GM23338 (cell line): ENCODE data around the gene SLC12A7. TPM values are rescaled to one million over a fixed set of nuclear protein-coding genes. Genes with fewer than 3 reads are reported as not detected.

ENCODE experiments used
- ATAC-seq: fragments of 200-7000 bp; cut with Tn5 transposase; 3 replicates; pipeline ENCODE4 v1.9.1; 2020
- DNase-seq: peaks from one replicate; pipeline ENCODE4 v3.0.0-alpha.2; 2015; ENCODE audit warnings: low spot score
- H2AFZ ChIP-seq: fragments of 200-600 bp; sonication (generic); 2 replicates; pipeline ENCODE4 v1.8.0; 2016; ENCODE audit warnings: antibody characterized with exemption, mild to moderate bottlenecking, moderate library complexity
- H3F3A ChIP-seq: fragments of 200-600 bp; sonication (generic); replicated peaks from 2 replicates; pipeline ENCODE4 v1.8.0; 2017; ENCODE audit warnings: antibody characterized with exemption, mixed run types, low read depth
- H3K27ac ChIP-seq: fragments of 200-600 bp; sonication (generic); 2 replicates; pipeline ENCODE4 v1.6.1; 2016; ENCODE audit warnings: low read depth
- H3K27me3 ChIP-seq: fragments of 200-600 bp; sonication (generic); 2 replicates; pipeline ENCODE4 v1.8.0; 2016; ENCODE audit warnings: mild to moderate bottlenecking, mixed run types, moderate library complexity; ENCODE audit not compliant: insufficient read depth
- H3K36me3 ChIP-seq: fragments of 200-600 bp; sonication (generic); 2 replicates; pipeline ENCODE4 v1.8.0; 2016; ENCODE audit warnings: mild to moderate bottlenecking; ENCODE audit not compliant: insufficient read depth
- H3K4me1 ChIP-seq: fragments of 200-600 bp; sonication (generic); 2 replicates; pipeline ENCODE4 v1.8.0; 2016; ENCODE audit warnings: mild to moderate bottlenecking, moderate library complexity; ENCODE audit not compliant: insufficient read depth
- H3K4me2 ChIP-seq: fragments of 200-600 bp; sonication (generic); 2 replicates; pipeline ENCODE4 v1.7.1; 2017; ENCODE audit warnings: mixed run types
- H3K4me3 ChIP-seq: fragments of 200-600 bp; sonication (generic); 2 replicates; pipeline ENCODE4 v1.6.1; 2016; ENCODE audit warnings: mixed run types
- H3K79me2 ChIP-seq: fragments of 200-600 bp; sonication (generic); replicated peaks from 2 replicates; pipeline ENCODE4 v1.8.0; 2017; ENCODE audit warnings: mild to moderate bottlenecking; ENCODE audit not compliant: insufficient read depth
- H3K9me2 ChIP-seq: fragments of 200-600 bp; sonication (generic); 2 replicates; pipeline ENCODE4 v1.8.0; 2017; ENCODE audit not compliant: insufficient read depth
- H4K20me1 ChIP-seq: fragments of 200-600 bp; sonication (generic); replicated peaks from 2 replicates; pipeline ENCODE4 v1.8.0; 2017; ENCODE audit warnings: mild to moderate bottlenecking; ENCODE audit not compliant: insufficient read depth
- H3K27ac Mint-ChIP-seq: 2 replicates; pipeline ENCODE4 v1.8.0; 2020; ENCODE audit warnings: inconsistent platforms, mild to moderate bottlenecking, moderate library complexity, mixed read lengths
- H3K27me3 Mint-ChIP-seq: 3 replicates; pipeline ENCODE4 v1.8.0; 2022; ENCODE audit warnings: low read depth, mild to moderate bottlenecking, moderate library complexity, mixed read lengths, inconsistent platforms; ENCODE audit not compliant: insufficient read depth, poor library complexity
- H3K36me3 Mint-ChIP-seq: 3 replicates; pipeline ENCODE4 v1.8.0; 2021; ENCODE audit warnings: low read depth, mild to moderate bottlenecking, inconsistent platforms, moderate library complexity, mixed read lengths
- H3K4me1 Mint-ChIP-seq: 3 replicates; pipeline ENCODE4 v1.8.0; 2020; ENCODE audit warnings: mild to moderate bottlenecking, inconsistent platforms, mixed read lengths
- H3K4me3 Mint-ChIP-seq: 3 replicates; pipeline ENCODE4 v1.8.0; 2021; ENCODE audit warnings: moderate library complexity, mild to moderate bottlenecking, inconsistent platforms, mixed read lengths
- H3K9me3 Mint-ChIP-seq: 3 replicates; pipeline ENCODE4 v1.8.0; 2020; ENCODE audit warnings: moderate library complexity, mild to moderate bottlenecking, inconsistent platforms, mixed read lengths
- CREB1 ChIP-seq: fragments of 250-450 bp; sonication (Bioruptor Pico); IDR thresholded peaks from 2 replicates; pipeline ENCODE4 v1.5.0; 2020; ENCODE audit warnings: low read depth, mild to moderate bottlenecking, moderate library complexity
- EZH2 ChIP-seq: fragments of 200-600 bp; sonication (generic); IDR thresholded peaks from one replicate; pipeline ENCODE4 v1.8.0; 2017; ENCODE audit warnings: antibody characterized with exemption, mild to moderate bottlenecking, low read depth; ENCODE audit not compliant: unreplicated experiment
- EZH2phosphoT487 ChIP-seq: fragments of 200-600 bp; sonication (generic); IDR thresholded peaks from one replicate; pipeline ENCODE4 v1.8.1; 2018; ENCODE audit warnings: antibody characterized with exemption; ENCODE audit not compliant: unreplicated experiment
- JUNB ChIP-seq: IDR thresholded peaks from one replicate; pipeline ENCODE4 v1.6.1; 2016; ENCODE audit warnings: antibody characterized with exemption; ENCODE audit not compliant: unreplicated experiment
- NANOG ChIP-seq: IDR thresholded peaks from 2 replicates; pipeline ENCODE4 v1.6.1; 2016; ENCODE audit warnings: antibody characterized with exemption, borderline replicate concordance
- STAT1 ChIP-seq: IDR thresholded peaks from one replicate; pipeline ENCODE4 v1.6.1; 2016; ENCODE audit warnings: antibody characterized with exemption; ENCODE audit not compliant: unreplicated experiment
- ZNF114 ChIP-seq: fragments of 250-450 bp; sonication (Bioruptor Pico); IDR thresholded peaks from 2 replicates; pipeline ENCODE4 v1.5.0; 2020; ENCODE audit warnings: mild to moderate bottlenecking, moderate library complexity
- ZNF331 ChIP-seq: fragments of 250-450 bp; sonication (Bioruptor Pico); IDR thresholded peaks from 2 replicates; pipeline ENCODE4 v1.5.0; 2020; ENCODE audit warnings: low read depth, mild to moderate bottlenecking, moderate library complexity
- polyA plus RNA-seq: library from polyadenylated mRNA; unstranded; fragments of >200 nt; fragmentation: Nextera tagmentation; extraction: Ambion mirVana; gene quantifications from 2 replicates; pipeline ENCODE4 v1.2.1, GENCODE V29; 2016
- total RNA-seq: library from RNA; depleted of rRNA; stranded (reverse); fragments of >200 nt; shearing (Covaris generic); gene quantifications from 2 replicates; pipeline ENCODE4 v1.2.3, GENCODE V29; 2014
- TF ChIP-seq, protein P1 (sequence below), 2 experiments: fragments of 200-600 bp in 1 of 2; sonication (generic) in 1 of 2; conservative IDR thresholded peaks; 2 replicates each; pipeline versions ENCODE4 v1.5.1 to v1.6.1; 2016 to 2017; ENCODE audit warnings: antibody characterized with exemption in 2 of 2, low read depth in 2 of 2, mild to moderate bottlenecking in 2 of 2, moderate library complexity in 1 of 2
- TF ChIP-seq, protein P2 (sequence below): IDR thresholded peaks from 2 replicates; pipeline ENCODE4 v1.6.1; 2016; ENCODE audit warnings: antibody characterized with exemption
- TF ChIP-seq, protein P3 (sequence below): fragments of 250-450 bp; sonication (Bioruptor Pico); IDR thresholded peaks from 2 replicates; pipeline ENCODE4 v1.5.0; 2020; ENCODE audit warnings: mild to moderate bottlenecking, moderate library complexity
- TF ChIP-seq, protein P4 (sequence below): IDR thresholded peaks from one replicate; pipeline ENCODE4 v1.6.1; 2018; ENCODE audit warnings: antibody characterized with exemption; ENCODE audit not compliant: unreplicated experiment

Gene SLC12A7
- total and polyA plus RNA-seq, 2 experiments from 2014 or later: 7.4 to 32.2 TPM

DNA sequence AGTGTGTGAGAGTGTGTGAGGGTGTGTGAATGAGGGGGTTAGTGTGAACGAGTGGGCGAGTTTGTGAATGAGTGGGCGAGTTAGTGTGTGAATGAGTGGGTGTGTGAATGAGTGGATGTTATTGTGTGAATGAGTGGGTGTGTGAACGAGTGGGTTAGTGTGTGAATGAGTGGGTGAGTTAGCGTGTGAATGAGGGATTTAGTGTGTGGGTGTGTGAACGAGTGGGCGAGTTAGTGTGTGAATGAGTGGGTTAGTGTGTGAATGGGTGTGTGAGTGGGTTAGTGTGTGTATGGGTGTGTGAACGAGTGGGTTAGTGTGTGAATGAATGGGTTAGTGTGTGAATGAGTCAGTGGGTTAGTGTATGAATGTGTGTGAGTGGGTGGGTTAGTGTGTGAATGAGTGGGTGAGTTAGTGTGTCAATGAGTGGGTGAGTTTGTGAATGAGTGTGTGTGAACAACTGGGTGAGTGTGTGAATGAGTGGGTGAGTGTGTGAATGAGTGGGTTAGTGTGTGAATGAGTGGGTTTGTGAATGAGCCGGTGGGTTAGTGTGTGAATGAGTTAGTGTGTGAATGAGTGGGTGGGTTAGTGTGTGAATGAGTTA is 65.8 kb downstream of the SLC12A7 start:
- DNase-seq: no peak

More for the DNA sequence above, 65.8 kb downstream of the SLC12A7 start:
- H3K9me3 Mint-ChIP-seq: peaks cover 57% of the 10 kb centered on the region
- H3K79me2 ChIP-seq: no peaks in the 10 kb centered on the region
- no peaks in the 10 kb centered on the region for H3K27me3 ChIP-seq
- H3K4me3 Mint-ChIP-seq: no peak overlapping the region
- H3F3A ChIP-seq: no peaks in the 10 kb centered on the region
- no peak overlapping the region for H3K4me3 ChIP-seq
- H3K4me2 ChIP-seq: no peak overlapping the region
- H2AFZ ChIP-seq: no peak overlapping the region
- H3K36me3 ChIP-seq: no peaks in the 10 kb centered on the region
- ATAC-seq: no peak
- peaks cover 21% of the 10 kb centered on the region for H3K27me3 Mint-ChIP-seq
- H4K20me1 ChIP-seq: no peaks in the 10 kb centered on the region
- H3K27ac ChIP-seq: no peak overlapping the region
- H3K4me1 Mint-ChIP-seq: no peaks in the 10 kb centered on the region
- no peaks in the 10 kb centered on the region for H3K9me2 ChIP-seq
- no peak overlapping the region for H3K27ac Mint-ChIP-seq
- TF ChIP-seq STAT1: no peak
- TF ChIP-seq, protein P1, sequence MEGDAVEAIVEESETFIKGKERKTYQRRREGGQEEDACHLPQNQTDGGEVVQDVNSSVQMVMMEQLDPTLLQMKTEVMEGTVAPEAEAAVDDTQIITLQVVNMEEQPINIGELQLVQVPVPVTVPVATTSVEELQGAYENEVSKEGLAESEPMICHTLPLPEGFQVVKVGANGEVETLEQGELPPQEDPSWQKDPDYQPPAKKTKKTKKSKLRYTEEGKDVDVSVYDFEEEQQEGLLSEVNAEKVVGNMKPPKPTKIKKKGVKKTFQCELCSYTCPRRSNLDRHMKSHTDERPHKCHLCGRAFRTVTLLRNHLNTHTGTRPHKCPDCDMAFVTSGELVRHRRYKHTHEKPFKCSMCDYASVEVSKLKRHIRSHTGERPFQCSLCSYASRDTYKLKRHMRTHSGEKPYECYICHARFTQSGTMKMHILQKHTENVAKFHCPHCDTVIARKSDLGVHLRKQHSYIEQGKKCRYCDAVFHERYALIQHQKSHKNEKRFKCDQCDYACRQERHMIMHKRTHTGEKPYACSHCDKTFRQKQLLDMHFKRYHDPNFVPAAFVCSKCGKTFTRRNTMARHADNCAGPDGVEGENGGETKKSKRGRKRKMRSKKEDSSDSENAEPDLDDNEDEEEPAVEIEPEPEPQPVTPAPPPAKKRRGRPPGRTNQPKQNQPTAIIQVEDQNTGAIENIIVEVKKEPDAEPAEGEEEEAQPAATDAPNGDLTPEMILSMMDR (conservative IDR thresholded peaks at IDR 0.05; ENCODE audit: low read depth in 2 of 2): no peak
- TF ChIP-seq, protein P2, sequence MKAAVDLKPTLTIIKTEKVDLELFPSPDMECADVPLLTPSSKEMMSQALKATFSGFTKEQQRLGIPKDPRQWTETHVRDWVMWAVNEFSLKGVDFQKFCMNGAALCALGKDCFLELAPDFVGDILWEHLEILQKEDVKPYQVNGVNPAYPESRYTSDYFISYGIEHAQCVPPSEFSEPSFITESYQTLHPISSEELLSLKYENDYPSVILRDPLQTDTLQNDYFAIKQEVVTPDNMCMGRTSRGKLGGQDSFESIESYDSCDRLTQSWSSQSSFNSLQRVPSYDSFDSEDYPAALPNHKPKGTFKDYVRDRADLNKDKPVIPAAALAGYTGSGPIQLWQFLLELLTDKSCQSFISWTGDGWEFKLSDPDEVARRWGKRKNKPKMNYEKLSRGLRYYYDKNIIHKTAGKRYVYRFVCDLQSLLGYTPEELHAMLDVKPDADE: no peak
- no peak for TF ChIP-seq ZNF114 (CRISPR knock-in tag)
- TF ChIP-seq NANOG: no peak
- TF ChIP-seq JUNB: no peak
- no peak for TF ChIP-seq CREB1 (CRISPR knock-in tag)
- TF ChIP-seq, protein P3, sequence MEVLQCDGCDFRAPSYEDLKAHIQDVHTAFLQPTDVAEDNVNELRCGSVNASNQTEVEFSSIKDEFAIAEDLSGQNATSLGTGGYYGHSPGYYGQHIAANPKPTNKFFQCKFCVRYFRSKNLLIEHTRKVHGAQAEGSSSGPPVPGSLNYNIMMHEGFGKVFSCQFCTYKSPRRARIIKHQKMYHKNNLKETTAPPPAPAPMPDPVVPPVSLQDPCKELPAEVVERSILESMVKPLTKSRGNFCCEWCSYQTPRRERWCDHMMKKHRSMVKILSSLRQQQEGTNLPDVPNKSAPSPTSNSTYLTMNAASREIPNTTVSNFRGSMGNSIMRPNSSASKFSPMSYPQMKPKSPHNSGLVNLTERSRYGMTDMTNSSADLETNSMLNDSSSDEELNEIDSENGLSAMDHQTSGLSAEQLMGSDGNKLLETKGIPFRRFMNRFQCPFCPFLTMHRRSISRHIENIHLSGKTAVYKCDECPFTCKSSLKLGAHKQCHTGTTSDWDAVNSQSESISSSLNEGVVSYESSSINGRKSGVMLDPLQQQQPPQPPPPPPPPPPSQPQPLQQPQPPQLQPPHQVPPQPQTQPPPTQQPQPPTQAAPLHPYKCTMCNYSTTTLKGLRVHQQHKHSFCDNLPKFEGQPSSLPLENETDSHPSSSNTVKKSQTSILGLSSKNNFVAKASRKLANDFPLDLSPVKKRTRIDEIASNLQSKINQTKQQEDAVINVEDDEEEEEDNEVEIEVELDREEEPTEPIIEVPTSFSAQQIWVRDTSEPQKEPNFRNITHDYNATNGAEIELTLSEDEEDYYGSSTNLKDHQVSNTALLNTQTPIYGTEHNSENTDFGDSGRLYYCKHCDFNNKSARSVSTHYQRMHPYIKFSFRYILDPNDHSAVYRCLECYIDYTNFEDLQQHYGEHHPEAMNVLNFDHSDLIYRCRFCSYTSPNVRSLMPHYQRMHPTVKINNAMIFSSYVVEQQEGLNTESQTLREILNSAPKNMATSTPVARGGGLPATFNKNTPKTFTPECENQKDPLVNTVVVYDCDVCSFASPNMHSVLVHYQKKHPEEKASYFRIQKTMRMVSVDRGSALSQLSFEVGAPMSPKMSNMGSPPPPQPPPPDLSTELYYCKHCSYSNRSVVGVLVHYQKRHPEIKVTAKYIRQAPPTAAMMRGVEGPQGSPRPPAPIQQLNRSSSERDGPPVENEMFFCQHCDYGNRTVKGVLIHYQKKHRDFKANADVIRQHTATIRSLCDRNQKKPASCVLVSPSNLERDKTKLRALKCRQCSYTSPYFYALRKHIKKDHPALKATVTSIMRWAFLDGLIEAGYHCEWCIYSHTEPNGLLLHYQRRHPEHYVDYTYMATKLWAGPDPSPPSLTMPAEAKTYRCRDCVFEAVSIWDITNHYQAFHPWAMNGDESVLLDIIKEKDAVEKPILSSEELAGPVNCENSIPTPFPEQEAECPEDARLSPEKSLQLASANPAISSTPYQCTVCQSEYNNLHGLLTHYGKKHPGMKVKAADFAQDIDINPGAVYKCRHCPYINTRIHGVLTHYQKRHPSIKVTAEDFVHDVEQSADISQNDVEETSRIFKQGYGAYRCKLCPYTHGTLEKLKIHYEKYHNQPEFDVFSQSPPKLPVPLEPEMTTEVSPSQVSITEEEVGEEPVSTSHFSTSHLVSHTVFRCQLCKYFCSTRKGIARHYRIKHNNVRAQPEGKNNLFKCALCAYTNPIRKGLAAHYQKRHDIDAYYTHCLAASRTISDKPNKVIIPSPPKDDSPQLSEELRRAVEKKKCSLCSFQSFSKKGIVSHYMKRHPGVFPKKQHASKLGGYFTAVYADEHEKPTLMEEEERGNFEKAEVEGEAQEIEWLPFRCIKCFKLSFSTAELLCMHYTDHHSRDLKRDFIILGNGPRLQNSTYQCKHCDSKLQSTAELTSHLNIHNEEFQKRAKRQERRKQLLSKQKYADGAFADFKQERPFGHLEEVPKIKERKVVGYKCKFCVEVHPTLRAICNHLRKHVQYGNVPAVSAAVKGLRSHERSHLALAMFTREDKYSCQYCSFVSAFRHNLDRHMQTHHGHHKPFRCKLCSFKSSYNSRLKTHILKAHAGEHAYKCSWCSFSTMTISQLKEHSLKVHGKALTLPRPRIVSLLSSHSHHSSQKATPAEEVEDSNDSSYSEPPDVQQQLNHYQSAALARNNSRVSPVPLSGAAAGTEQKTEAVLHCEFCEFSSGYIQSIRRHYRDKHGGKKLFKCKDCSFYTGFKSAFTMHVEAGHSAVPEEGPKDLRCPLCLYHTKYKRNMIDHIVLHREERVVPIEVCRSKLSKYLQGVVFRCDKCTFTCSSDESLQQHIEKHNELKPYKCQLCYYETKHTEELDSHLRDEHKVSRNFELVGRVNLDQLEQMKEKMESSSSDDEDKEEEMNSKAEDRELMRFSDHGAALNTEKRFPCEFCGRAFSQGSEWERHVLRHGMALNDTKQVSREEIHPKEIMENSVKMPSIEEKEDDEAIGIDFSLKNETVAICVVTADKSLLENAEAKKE: no peak
- TF ChIP-seq ZNF331: no peak
- TF ChIP-seq, protein P4, sequence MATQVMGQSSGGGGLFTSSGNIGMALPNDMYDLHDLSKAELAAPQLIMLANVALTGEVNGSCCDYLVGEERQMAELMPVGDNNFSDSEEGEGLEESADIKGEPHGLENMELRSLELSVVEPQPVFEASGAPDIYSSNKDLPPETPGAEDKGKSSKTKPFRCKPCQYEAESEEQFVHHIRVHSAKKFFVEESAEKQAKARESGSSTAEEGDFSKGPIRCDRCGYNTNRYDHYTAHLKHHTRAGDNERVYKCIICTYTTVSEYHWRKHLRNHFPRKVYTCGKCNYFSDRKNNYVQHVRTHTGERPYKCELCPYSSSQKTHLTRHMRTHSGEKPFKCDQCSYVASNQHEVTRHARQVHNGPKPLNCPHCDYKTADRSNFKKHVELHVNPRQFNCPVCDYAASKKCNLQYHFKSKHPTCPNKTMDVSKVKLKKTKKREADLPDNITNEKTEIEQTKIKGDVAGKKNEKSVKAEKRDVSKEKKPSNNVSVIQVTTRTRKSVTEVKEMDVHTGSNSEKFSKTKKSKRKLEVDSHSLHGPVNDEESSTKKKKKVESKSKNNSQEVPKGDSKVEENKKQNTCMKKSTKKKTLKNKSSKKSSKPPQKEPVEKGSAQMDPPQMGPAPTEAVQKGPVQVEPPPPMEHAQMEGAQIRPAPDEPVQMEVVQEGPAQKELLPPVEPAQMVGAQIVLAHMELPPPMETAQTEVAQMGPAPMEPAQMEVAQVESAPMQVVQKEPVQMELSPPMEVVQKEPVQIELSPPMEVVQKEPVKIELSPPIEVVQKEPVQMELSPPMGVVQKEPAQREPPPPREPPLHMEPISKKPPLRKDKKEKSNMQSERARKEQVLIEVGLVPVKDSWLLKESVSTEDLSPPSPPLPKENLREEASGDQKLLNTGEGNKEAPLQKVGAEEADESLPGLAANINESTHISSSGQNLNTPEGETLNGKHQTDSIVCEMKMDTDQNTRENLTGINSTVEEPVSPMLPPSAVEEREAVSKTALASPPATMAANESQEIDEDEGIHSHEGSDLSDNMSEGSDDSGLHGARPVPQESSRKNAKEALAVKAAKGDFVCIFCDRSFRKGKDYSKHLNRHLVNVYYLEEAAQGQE: no peak
- TF ChIP-seq EZH2phosphoT487: no peak
- TF ChIP-seq EZH2: no peak
- H3K36me3 Mint-ChIP-seq: peaks cover 37% of the 10 kb centered on the region
- no peaks in the 10 kb centered on the region for H3K4me1 ChIP-seq
